Measurements from ENCODE around the gene TMEFF1. TPM values are rescaled to one million over a fixed set of nuclear protein-coding genes. Genes with fewer than 3 reads are reported as not detected.

Gene TMEFF1
- total RNA-seq, 1 experiment from 2014 or later: 65.5 TPM

GRCh38 chr9:100466829-100467221 lies 6.1 kb upstream of the TMEFF1 start:
- Histone ChIP-seq H3K9ac (ENCODE audit: extremely low read depth, insufficient read length, low read length) (no peak overlapping the region), H3K79me1 (ENCODE audit: insufficient read depth, low read depth, low read length, poor library complexity, severe bottlenecking) (no peaks in the 10 kb centered on the region), H3K23me2 (ENCODE audit: insufficient read length, low read depth, low read length, poor library complexity, severe bottlenecking) (no peaks in the 10 kb centered on the region), H3K4me1 (ENCODE audit: insufficient read depth, low read length) (peaks cover 3% of the 10 kb centered on the region; the same call in 1 of the 2 replicates), H2AK5ac (ENCODE audit: insufficient read length, low read length) (no peak overlapping the region), H2BK120ac (ENCODE audit: low read depth, low read length, poor library complexity, severe bottlenecking) (no peak overlapping the region), H3K23ac (ENCODE audit: insufficient read length, low read depth, low read length) (no peak overlapping the region), H3T11ph (ENCODE audit: low read length) (no peak overlapping the region), H4K20me1 (ENCODE audit: control insufficient read depth, insufficient read depth, insufficient read length) (no peaks in the 10 kb centered on the region), H2BK12ac (ENCODE audit: insufficient read length, low read depth, low read length) (no peak overlapping the region), H2BK20ac (ENCODE audit: low read depth, low read length, poor library complexity, severe bottlenecking) (no peak overlapping the region), H3K79me2 (ENCODE audit: insufficient read depth, low read length) (no peaks in the 10 kb centered on the region), H4K8ac (replicated peaks; ENCODE audit: insufficient read length, low read depth, low read length) (no peak overlapping the region), H3K27me3 (ENCODE audit: insufficient read depth, low read length) (no peaks in the 10 kb centered on the region), H2AFZ (ENCODE audit: low read length) (no peak overlapping the region), H4K91ac (ENCODE audit: insufficient read length, low read depth, low read length) (no peak overlapping the region), H4K5ac (ENCODE audit: insufficient read length, low read depth, low read length) (no peak overlapping the region), H3K4me2 (ENCODE audit: insufficient read depth, insufficient read length, low read length) (no peak overlapping the region), H3K9me3 (ENCODE audit: control insufficient read depth, low read depth, low read length) (no peaks in the 10 kb centered on the region), H2BK15ac (ENCODE audit: low read depth, low read length) (no peak overlapping the region), H3K56ac (ENCODE audit: insufficient read length, low read depth, low read length) (no peak overlapping the region), H3K4ac (ENCODE audit: low read depth, low read length) (no peak overlapping the region), H3K14ac (ENCODE audit: insufficient read depth, low read length) (no peak overlapping the region), H2BK5ac (ENCODE audit: insufficient read length, low read length) (no peak overlapping the region), H3K27ac (ENCODE audit: insufficient read length, low read depth, low read length) (no peak overlapping the region), H3K18ac (ENCODE audit: insufficient read length, low read depth, low read length) (no peak overlapping the region)
- Mint-ChIP-seq H3K36me3 (ENCODE audit: insufficient read depth in 1 of 3, low read depth in 3 of 3) (no peaks in the 10 kb centered on the region), H3K4me3 (no peak overlapping the region), H3K27ac (no peak overlapping the region), H3K4me1 (peaks cover 12 to 17% of the 10 kb centered on the region in 2 experiments), H3K9me3 (no peaks in the 10 kb centered on the region), H3K27me3 (ENCODE audit: low read depth) (no peaks in the 10 kb centered on the region)
- WGBS (ENCODE audit: extremely low coverage, insufficient read length, low lambda C conversion rate): no CpG with 5 or more reads among the region's 1 CpG
- no peak for DNase-seq
- TF ChIP-seq, protein P1, sequence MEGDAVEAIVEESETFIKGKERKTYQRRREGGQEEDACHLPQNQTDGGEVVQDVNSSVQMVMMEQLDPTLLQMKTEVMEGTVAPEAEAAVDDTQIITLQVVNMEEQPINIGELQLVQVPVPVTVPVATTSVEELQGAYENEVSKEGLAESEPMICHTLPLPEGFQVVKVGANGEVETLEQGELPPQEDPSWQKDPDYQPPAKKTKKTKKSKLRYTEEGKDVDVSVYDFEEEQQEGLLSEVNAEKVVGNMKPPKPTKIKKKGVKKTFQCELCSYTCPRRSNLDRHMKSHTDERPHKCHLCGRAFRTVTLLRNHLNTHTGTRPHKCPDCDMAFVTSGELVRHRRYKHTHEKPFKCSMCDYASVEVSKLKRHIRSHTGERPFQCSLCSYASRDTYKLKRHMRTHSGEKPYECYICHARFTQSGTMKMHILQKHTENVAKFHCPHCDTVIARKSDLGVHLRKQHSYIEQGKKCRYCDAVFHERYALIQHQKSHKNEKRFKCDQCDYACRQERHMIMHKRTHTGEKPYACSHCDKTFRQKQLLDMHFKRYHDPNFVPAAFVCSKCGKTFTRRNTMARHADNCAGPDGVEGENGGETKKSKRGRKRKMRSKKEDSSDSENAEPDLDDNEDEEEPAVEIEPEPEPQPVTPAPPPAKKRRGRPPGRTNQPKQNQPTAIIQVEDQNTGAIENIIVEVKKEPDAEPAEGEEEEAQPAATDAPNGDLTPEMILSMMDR (conservative IDR thresholded peaks at IDR 0.05): no peak
